HCT116 (cell line): Measurements from ENCODE around the gene CEP162. TPM values are rescaled to one million over a fixed set of nuclear protein-coding genes. Genes with fewer than 3 reads are reported as not detected.

Experiments
- ATAC-seq: fragments of 200-7000 bp; cut with Tn5 transposase; 2 replicates; pipeline ENCODE4 v1.9.1; 2020; ENCODE audit warnings: mild to moderate bottlenecking, moderate library complexity
- BruUV-seq: library from RNA; stranded (reverse); fragments of 400-500 nt; replicated peaks from 2 replicates; lab custom pipeline; 2021; lab: Mats Ljungman, UMichigan
- CTCF ChIA-PET: fragments of 300-600 bp; sonication (Branson Sonifier 250); formaldehyde crosslinking; loops from one replicate; lab custom pipeline; 2021; ENCODE audit warnings: antibody characterized with exemption; lab: Charles Lee
- POLR2A ChIA-PET: fragments of 300-600, 350-600 bp; sonication (Branson Sonifier 250); formaldehyde crosslinking; loops from one replicate; lab custom pipeline; 2021; ENCODE audit warnings: antibody characterized with exemption; lab: Charles Lee
- RAD21 ChIA-PET, 2 experiments: fragments of 300-600 bp; sonication (Branson Sonifier 250); formaldehyde crosslinking; loops; one replicate each; lab custom pipeline; 2023; ENCODE audit warnings: low total read pairs in 2 of 2; ENCODE audit not compliant: uncharacterized antibody in 2 of 2, unreplicated experiment in 2 of 2, low non-redundant PET in 1 of 2; lab: Charles Lee
- DNase-seq: peaks from one replicate; pipeline ENCODE4 v3.0.0-alpha.2; 2010; ENCODE audit warnings: low read depth, low spot score
- H2AFZ ChIP-seq: fragments of 200-600 bp; shearing (Covaris generic), sonication (generic); 2 replicates; pipeline ENCODE4 v1.6.1; 2017; ENCODE audit warnings: low read depth, mixed run types, mixed read lengths, antibody characterized with exemption, low read length; ENCODE audit not compliant: poor library complexity, severe bottlenecking
- H3K27ac ChIP-seq: 2 replicates; pipeline ENCODE4 v1.5.1; 2012; ENCODE audit warnings: low read depth, low read length
- H3K27me3 ChIP-seq: fragments of 200-600 bp; sonication (generic); 2 replicates; pipeline ENCODE4 v1.6.1; 2016; ENCODE audit warnings: mixed run types, low read length, mixed read lengths; ENCODE audit not compliant: insufficient read depth
- H3K36me3 ChIP-seq, 2 experiments: fragments of 200-500 bp in 1 of 2; fragments of 200-600 bp in 1 of 2; sonication (Bioruptor generic) in 1 of 2; sonication (generic) in 1 of 2; 2 replicates each; pipeline versions ENCODE4 v1.5.1 to v1.6.1; 2014 to 2016; ENCODE audit warnings: low read length in 2 of 2, inconsistent platforms in 1 of 2, mixed read lengths in 1 of 2, mixed run types in 1 of 2; ENCODE audit not compliant: insufficient read depth in 2 of 2, control insufficient read depth in 1 of 2
- H3K4me1 ChIP-seq, 2 experiments: fragments of 200-600 bp in 1 of 2; sonication (generic) in 1 of 2; 2 replicates each; pipeline versions ENCODE4 v1.5.1 to v1.6.1; 2012 to 2017; ENCODE audit warnings: low read length in 2 of 2, inconsistent platforms in 1 of 2, mild to moderate bottlenecking in 1 of 2, mixed read lengths in 1 of 2, mixed run types in 1 of 2, moderate library complexity in 1 of 2; ENCODE audit not compliant: insufficient read depth in 2 of 2, control insufficient read depth in 1 of 2
- H3K4me2 ChIP-seq: fragments of 200-600 bp; sonication (generic); 2 replicates; pipeline ENCODE4 v1.6.1; 2017; ENCODE audit warnings: mixed run types, low read length, mixed read lengths
- H3K4me3 ChIP-seq, 2 experiments: fragments of 200-600 bp in 1 of 2; sonication (generic) in 1 of 2; replicated peaks in 1 of 2; 2 replicates each; pipeline ENCODE4 v1.5.1; 2011 to 2016; ENCODE audit warnings: low read length in 2 of 2, control low read depth in 1 of 2, low read depth in 1 of 2, mild to moderate bottlenecking in 1 of 2, mixed read lengths in 1 of 2, mixed run types in 1 of 2
- H3K79me2 ChIP-seq: fragments of 200-600 bp; sonication (generic); 2 replicates; pipeline ENCODE4 v1.6.1; 2017; ENCODE audit warnings: mild to moderate bottlenecking, mixed run types, low read length, moderate library complexity, mixed read lengths; ENCODE audit not compliant: insufficient read depth
- H3K9ac ChIP-seq: fragments of 200-600 bp; sonication (generic); 2 replicates; pipeline ENCODE4 v1.6.1; 2016; ENCODE audit warnings: low read length, mixed read lengths
- H3K9me2 ChIP-seq: fragments of 200-600 bp; sonication (generic), shearing (Covaris generic); 2 replicates; pipeline ENCODE4 v1.6.1; 2017; ENCODE audit warnings: mixed run types, mild to moderate bottlenecking, moderate library complexity; ENCODE audit not compliant: insufficient read depth
- H3K9me3 ChIP-seq, 2 experiments: fragments of 200-500 bp in 1 of 2; fragments of 200-600 bp in 1 of 2; sonication (Bioruptor generic) in 1 of 2; sonication (generic) in 1 of 2; 2 replicates each; pipeline ENCODE4 v1.6.1; 2014 to 2017; ENCODE audit warnings: low read length in 2 of 2, mixed read lengths in 2 of 2, inconsistent platforms in 1 of 2, low read depth in 1 of 2, mild to moderate bottlenecking in 1 of 2, mixed run types in 1 of 2, moderate library complexity in 1 of 2; ENCODE audit not compliant: control insufficient read depth in 1 of 2, insufficient read depth in 1 of 2
- H4K20me1 ChIP-seq: fragments of 200-600 bp; sonication (generic), shearing (Covaris generic); 2 replicates; pipeline ENCODE4 v1.6.1; 2017; ENCODE audit warnings: mixed run types, mild to moderate bottlenecking, moderate library complexity; ENCODE audit not compliant: insufficient read depth
- ATF3 ChIP-seq: IDR thresholded peaks from 2 replicates; pipeline ENCODE4 v1.6.1; 2012
- CBX3 ChIP-seq: IDR thresholded peaks from 2 replicates; pipeline ENCODE4 v1.6.1; 2012; ENCODE audit warnings: low read depth
- CEBPB ChIP-seq: IDR thresholded peaks from 2 replicates; pipeline ENCODE4 v1.6.1; 2012; ENCODE audit warnings: low read depth
- EGR1 ChIP-seq: IDR thresholded peaks from 2 replicates; pipeline ENCODE4 v1.6.1; 2012; ENCODE audit warnings: low read depth
- EZH2 ChIP-seq: fragments of 200-600 bp; sonication (generic); IDR thresholded peaks from 2 replicates; pipeline ENCODE4 v1.6.1; 2017; ENCODE audit warnings: antibody characterized with exemption, mixed run types
- EZH2phosphoT487 ChIP-seq: fragments of 200-600 bp; IDR thresholded peaks from 2 replicates; pipeline ENCODE4 v1.6.1; 2018; ENCODE audit warnings: antibody characterized with exemption, borderline replicate concordance
- FOSL1 ChIP-seq: IDR thresholded peaks from 2 replicates; pipeline ENCODE4 v1.6.1; 2012; ENCODE audit warnings: low read depth
- JUND ChIP-seq: IDR thresholded peaks from 2 replicates; pipeline ENCODE4 v1.6.1; 2012
- POLR2A ChIP-seq: IDR thresholded peaks from 2 replicates; pipeline ENCODE4 v1.7.0; 2011; ENCODE audit warnings: borderline replicate concordance; ENCODE audit not compliant: insufficient read depth, insufficient read length; ENCODE audit errors: extremely low read depth
- POLR2AphosphoS5 ChIP-seq: IDR thresholded peaks from 2 replicates; pipeline ENCODE4 v1.6.1; 2011; ENCODE audit warnings: mild to moderate bottlenecking, low read depth, low read length, moderate library complexity
- RAD21 ChIP-seq: IDR thresholded peaks from 2 replicates; pipeline ENCODE4 v1.6.1; 2012; ENCODE audit warnings: low read depth, mild to moderate bottlenecking
- REST ChIP-seq: IDR thresholded peaks from 2 replicates; pipeline ENCODE4 v1.6.1; 2012; ENCODE audit warnings: low read depth
- SRF ChIP-seq: IDR thresholded peaks from 2 replicates; pipeline ENCODE4 v1.6.1; 2012; ENCODE audit warnings: low read depth
- TCF7L2 ChIP-seq: IDR thresholded peaks from 2 replicates; pipeline ENCODE4 v1.7.0; 2011; ENCODE audit warnings: borderline replicate concordance, inconsistent platforms; ENCODE audit not compliant: insufficient read depth, insufficient read length; ENCODE audit errors: extremely low read depth
- YY1 ChIP-seq: IDR thresholded peaks from 2 replicates; pipeline ENCODE4 v1.6.1; 2011; ENCODE audit warnings: low read length, low read depth, moderate library complexity, mild to moderate bottlenecking; ENCODE audit not compliant: insufficient replicate concordance; ENCODE audit errors: extremely low read depth
- ZFX ChIP-seq: fragments of 450-650 bp; IDR thresholded peaks from 2 replicates; pipeline ENCODE4 v1.6.1; 2017
- ZNF274 ChIP-seq: fragments of 200-500 bp; sonication (Bioruptor generic); IDR thresholded peaks from 2 replicates; pipeline ENCODE4 v1.6.1; 2014; ENCODE audit warnings: mild to moderate bottlenecking, low read depth, low read length, inconsistent platforms
- intact Hi-C: fragments of 100-400 bp; cut with micrococcal nuclease; formaldehyde crosslinking; loops from 2 replicates; pipeline ENCODE4 v1.10.0; 2022
- total RNA-seq: library from RNA; stranded (reverse); gene quantifications from one replicate; pipeline ENCODE4 v1.2.1, GENCODE V29; 2021; ENCODE audit not compliant: unreplicated experiment
- TF ChIP-seq, protein P1 (sequence below): IDR thresholded peaks from 2 replicates; pipeline ENCODE4 v1.6.1; 2011; ENCODE audit warnings: mild to moderate bottlenecking, low read length, moderate library complexity; ENCODE audit not compliant: insufficient replicate concordance; ENCODE audit errors: extremely low read depth
- TF ChIP-seq, protein P2 (sequence below), 3 experiments: fragments of 200-600 bp in 1 of 3; sonication (generic) in 1 of 3; IDR thresholded peaks in 2 of 3; conservative IDR thresholded peaks in 1 of 3; 2 replicates each; pipeline ENCODE4 v1.5.1; 2012 to 2017; ENCODE audit warnings: low read depth in 2 of 3, low read length in 2 of 3, antibody characterized with exemption in 1 of 3, borderline replicate concordance in 1 of 3, control low read depth in 1 of 3, mild to moderate bottlenecking in 1 of 3, mixed read lengths in 1 of 3, mixed run types in 1 of 3, moderate library complexity in 1 of 3; ENCODE audit not compliant: insufficient read depth in 1 of 3
- TF ChIP-seq, protein P3 (sequence below): IDR thresholded peaks from 2 replicates; pipeline ENCODE4 v1.6.1; 2012

CEP162 gene
- total RNA-seq, 1 experiment from 2014 or later, result 5.5 TPM

DNA sequence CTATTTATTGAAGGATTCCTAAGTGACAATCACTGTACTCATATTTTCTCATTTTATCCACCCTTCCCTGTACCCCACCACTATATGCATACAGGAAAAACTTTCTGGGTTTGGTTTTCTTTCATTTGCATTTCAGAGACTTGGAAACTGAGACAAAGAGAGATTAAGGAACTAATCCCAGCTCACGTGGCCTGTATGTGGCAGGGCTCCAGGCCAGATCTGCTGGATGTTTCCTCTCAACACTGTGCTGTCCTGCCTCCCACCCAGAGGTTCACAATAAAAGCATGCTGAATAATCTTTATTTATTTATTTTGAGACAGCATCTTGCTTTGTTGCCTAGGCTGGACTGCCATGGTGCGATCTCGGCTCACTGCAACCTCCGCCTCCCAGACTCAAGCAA is 50.2 kb downstream of the CEP162 start:
- Histone ChIP-seq H3K9me3 (no peaks in the 10 kb centered on the region), H4K20me1 (no peaks in the 10 kb centered on the region; the same call in 1 of the 2 replicates)
- no TSS peak for BruUV-seq

More for the DNA sequence above, 50.2 kb downstream of the CEP162 start:
- Histone ChIP-seq H3K4me1 (0 out of 4 replicates have a peak, but pooled peaks cover 0 to 3% of the 10 kb centered on the region in 2 experiments), H3K27me3 (no peaks in the 10 kb centered on the region), H3K4me3 (no peak overlapping the region), H3K27ac (no peak overlapping the region), H3K4me2 (no peak overlapping the region), H3K9ac (no peak overlapping the region), H3K79me2 (no peaks in the 10 kb centered on the region), H3K36me3 (no peaks in the 10 kb centered on the region), H3K9me2 (no peaks in the 10 kb centered on the region), H2AFZ (no peak overlapping the region)
- DNase-seq, result no peak
- RAD21 ChIA-PET, result no interaction called here
- intact Hi-C loops, result no loop called here
- no peak for TF ChIP-seq ZFX
- no peak for TF ChIP-seq RAD21
- TF ChIP-seq SRF, result no peak
- TF ChIP-seq EZH2, result no peak
- TF ChIP-seq, protein P1, sequence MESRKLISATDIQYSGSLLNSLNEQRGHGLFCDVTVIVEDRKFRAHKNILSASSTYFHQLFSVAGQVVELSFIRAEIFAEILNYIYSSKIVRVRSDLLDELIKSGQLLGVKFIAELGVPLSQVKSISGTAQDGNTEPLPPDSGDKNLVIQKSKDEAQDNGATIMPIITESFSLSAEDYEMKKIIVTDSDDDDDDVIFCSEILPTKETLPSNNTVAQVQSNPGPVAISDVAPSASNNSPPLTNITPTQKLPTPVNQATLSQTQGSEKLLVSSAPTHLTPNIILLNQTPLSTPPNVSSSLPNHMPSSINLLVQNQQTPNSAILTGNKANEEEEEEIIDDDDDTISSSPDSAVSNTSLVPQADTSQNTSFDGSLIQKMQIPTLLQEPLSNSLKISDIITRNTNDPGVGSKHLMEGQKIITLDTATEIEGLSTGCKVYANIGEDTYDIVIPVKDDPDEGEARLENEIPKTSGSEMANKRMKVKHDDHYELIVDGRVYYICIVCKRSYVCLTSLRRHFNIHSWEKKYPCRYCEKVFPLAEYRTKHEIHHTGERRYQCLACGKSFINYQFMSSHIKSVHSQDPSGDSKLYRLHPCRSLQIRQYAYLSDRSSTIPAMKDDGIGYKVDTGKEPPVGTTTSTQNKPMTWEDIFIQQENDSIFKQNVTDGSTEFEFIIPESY, result no peak
- TF ChIP-seq REST, result no peak
- TF ChIP-seq, protein P2, sequence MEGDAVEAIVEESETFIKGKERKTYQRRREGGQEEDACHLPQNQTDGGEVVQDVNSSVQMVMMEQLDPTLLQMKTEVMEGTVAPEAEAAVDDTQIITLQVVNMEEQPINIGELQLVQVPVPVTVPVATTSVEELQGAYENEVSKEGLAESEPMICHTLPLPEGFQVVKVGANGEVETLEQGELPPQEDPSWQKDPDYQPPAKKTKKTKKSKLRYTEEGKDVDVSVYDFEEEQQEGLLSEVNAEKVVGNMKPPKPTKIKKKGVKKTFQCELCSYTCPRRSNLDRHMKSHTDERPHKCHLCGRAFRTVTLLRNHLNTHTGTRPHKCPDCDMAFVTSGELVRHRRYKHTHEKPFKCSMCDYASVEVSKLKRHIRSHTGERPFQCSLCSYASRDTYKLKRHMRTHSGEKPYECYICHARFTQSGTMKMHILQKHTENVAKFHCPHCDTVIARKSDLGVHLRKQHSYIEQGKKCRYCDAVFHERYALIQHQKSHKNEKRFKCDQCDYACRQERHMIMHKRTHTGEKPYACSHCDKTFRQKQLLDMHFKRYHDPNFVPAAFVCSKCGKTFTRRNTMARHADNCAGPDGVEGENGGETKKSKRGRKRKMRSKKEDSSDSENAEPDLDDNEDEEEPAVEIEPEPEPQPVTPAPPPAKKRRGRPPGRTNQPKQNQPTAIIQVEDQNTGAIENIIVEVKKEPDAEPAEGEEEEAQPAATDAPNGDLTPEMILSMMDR (IDR thresholded peaks at IDR 0.05 in 2 of 3, conservative IDR thresholded peaks at IDR 0.05 in 1 of 3; ENCODE audit: borderline replicate concordance in 1 of 3, insufficient read depth in 1 of 3, low read depth in 2 of 3, low read length in 2 of 3), result no peak
- TF ChIP-seq JUND, result no peak
- no peak for TF ChIP-seq EGR1
- no peak for TF ChIP-seq YY1
- no peak for TF ChIP-seq POLR2A
- TF ChIP-seq ATF3, result no peak
- no peak for TF ChIP-seq ZNF274
- no peak for TF ChIP-seq CBX3
- TF ChIP-seq POLR2AphosphoS5, result no peak
- TF ChIP-seq CEBPB, result no peak
- no peak for TF ChIP-seq EZH2phosphoT487
- no peak for TF ChIP-seq FOSL1
- TF ChIP-seq, protein P3, sequence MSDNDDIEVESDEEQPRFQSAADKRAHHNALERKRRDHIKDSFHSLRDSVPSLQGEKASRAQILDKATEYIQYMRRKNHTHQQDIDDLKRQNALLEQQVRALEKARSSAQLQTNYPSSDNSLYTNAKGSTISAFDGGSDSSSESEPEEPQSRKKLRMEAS, result no peak
- TF ChIP-seq TCF7L2, result no peak
- CTCF ChIA-PET, result no interaction called here
- POLR2A ChIA-PET, result no interaction called here
- no peak for ATAC-seq
